Activated CD8-positive, alpha-beta memory T cell treated with anti-CD3 and anti-CD28 coated beads for 1 hour (primary cell): ENCODE measurements around the gene PALM.
A peak's percentile ranks its signal among the peaks of the same experiment; 100 is the strongest.
"Not testable (repeated sequence)": the region's sequence is repeated elsewhere in the genome, so short reads cannot be mapped to it uniquely, and the experiment has no call there.

ENCODE experiments used
- DNase-seq, 2 donors: peaks; one replicate each; pipeline ENCODE4 v3.0.0-alpha.2; 2020; ENCODE audit warnings: low read depth in 1 of 2; ENCODE audit errors: extremely low read depth in 1 of 2

PALM gene

DNA sequence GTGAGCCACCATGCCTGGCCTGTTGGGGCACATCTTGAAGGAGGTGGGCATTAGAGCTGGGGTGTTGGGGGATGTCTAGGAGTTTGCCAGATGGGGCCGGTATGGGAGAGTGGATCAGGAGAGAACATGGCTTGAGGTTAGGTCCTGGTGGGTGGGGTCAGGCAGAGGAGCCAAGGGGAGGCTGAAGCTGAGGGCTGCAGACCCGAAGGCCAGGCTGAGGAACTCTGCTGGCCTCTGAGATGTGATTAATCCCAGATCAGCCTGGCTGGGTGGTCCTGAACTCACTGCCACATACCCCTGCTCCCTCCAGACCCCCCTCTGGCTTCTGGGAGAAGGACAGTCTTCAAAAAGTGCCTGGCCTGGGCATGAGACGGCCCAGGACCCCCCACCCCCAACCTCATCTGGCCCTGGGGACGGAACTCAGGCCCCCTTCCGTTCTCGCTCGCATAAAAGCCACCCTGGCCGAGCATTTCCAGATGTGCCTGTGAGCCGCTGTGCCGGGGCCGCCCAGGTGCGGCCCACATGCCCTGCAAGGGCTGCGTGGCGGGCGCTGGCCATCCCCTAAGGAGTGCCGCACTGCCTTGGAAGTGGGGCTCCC is 29.8 kb upstream of the PALM start:
- no peak for DNase-seq

DNA sequence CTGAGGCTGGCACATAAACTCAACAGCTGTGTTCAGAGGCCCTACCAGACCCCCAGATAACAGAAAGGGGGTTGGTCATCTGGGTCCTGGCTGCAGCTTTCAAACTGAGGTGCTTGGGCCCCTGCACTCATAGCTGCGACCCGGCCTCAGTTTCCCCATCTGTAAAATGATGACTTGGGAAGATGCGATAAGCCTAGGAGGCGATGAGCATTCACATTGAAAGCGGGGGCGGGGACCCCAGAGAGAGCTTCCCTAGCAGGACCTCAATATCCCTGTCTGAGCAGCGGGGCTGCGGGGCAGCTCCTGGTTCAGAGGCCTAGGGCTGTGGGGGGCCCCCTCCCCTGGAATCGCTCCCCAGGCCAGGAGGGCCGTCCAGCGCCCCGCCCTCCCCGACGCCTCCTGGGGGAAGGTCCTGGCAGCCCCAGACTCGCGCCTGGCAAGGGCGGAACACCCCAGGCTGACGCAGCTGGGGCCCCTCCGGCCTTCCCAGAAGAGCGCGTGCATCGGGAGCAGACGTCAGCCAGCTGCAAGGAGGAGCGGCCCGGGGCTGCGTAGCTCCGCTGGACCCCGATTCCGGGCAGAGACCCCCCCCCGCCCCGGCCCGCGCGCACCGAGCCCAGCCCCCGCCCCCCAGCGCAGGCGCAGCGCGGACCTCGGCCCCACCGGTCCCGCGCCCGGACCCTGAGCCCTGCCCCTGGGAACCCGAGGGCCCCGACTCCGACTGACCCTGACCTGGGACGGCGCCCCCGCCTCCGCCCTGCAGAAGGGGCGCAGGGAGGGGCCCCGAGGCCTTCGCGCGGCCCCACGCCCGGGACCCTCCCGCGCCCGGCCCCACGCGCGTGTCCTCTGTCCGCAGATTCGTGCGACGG is 29.1 kb upstream of the PALM start:
- no peak for DNase-seq

DNA sequence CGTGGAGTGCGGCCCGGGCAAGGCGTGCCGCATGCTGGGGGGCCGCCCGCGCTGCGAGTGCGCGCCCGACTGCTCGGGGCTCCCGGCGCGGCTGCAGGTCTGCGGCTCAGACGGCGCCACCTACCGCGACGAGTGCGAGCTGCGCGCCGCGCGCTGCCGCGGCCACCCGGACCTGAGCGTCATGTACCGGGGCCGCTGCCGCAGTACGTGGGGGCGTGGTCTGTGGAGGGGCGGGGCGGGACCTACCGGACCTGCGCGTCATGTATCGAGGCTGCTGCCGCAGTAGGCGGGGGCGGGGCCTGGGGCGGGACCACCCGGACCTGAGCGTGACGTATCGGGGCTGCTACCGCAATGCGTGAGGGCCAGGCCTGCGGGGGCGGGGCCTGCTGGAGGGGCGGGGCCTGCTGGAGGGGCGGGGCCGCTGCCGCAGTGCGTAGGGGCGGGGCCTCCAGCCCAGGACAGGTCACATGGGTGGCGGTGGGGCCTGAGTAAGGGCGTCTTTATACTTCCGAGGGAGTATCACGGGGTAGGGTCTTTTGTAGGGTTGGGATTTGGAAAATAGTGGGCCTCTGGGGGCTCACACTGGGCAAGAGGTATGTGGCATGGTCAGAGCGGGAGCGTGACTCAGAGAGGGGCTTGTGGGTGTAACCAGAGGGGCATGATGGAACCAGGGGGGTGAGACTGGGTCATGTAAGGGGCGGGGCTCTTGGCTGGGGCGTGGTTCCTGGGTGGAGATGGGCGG is 28.3 kb upstream of the PALM start:
- DNase-seq, result peak; percentile 98 to 99

DNA sequence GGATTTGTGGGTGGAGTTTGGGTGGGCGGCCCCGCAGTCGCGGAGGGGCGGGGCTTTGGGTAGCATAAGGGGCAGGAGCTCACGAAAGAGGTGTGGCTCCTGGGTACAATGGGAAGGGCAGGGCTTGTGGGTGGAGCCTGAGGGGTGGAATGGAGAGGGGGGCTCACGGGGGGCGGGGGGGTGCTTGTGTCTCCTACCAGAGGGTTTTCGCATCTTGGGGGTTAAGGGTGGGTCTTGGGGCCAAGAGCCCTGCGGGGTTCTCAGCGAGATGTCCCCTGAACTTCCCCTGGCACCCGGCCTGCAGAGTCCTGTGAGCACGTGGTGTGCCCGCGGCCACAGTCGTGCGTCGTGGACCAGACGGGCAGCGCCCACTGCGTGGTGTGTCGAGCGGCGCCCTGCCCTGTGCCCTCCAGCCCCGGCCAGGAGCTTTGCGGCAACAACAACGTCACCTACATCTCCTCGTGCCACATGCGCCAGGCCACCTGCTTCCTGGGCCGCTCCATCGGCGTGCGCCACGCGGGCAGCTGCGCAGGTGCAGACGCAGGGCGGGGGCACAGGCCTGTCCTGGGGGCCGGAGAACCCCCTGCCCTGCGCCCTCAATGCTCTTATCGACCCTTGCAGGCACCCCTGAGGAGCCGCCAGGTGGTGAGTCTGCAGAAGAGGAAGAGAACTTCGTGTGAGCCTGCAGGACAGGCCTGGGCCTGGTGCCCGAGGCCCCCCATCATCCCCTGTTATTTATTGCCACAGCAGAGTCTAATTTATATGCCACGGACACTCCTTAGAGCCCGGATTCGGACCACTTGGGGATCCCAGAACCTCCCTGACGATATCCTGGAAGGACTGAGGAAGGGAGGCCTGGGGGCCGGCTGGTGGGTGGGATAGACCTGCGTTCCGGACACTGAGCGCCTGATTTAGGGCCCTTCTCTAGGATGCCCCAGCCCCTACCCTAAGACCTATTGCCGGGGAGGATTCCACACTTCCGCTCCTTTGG is 27.4 kb upstream of the PALM start:
- peak in 1 of 2 donors; percentile 80 for DNase-seq

DNA sequence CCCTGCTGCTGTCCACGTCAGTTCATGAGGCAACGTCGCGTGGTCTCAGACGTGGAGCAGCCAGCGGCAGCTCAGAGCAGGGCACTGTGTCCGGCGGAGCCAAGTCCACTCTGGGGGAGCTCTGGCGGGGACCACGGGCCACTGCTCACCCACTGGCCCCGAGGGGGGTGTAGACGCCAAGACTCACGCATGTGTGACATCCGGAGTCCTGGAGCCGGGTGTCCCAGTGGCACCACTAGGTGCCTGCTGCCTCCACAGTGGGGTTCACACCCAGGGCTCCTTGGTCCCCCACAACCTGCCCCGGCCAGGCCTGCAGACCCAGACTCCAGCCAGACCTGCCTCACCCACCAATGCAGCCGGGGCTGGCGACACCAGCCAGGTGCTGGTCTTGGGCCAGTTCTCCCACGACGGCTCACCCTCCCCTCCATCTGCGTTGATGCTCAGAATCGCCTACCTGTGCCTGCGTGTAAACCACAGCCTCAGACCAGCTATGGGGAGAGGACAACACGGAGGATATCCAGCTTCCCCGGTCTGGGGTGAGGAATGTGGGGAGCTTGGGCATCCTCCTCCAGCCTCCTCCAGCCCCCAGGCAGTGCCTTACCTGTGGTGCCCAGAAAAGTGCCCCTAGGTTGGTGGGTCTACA is 25.9 kb upstream of the PALM start:
- no peak for DNase-seq

DNA sequence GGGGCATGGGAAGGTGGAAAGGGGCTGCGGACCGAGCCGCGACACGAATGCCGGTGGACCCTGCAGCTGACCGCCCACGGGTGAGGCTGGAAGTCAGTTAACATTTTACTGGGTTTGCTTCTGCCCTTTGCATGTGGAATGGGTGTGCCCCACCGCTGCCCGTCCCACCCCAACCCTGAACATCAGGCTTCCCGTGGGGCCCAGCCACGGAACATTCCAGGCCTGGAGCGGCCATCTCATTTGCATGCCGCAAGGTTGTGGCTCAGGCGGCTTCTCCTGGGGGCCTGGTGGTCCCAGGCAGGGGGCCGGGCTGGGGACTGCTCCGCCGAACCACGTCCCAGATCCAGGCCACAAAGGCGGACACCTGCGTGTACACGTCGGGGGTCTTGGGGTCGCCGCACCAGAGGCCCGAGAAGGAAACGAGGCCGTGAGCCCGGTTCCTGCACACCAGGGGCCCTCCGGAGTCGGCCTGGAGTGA is 23.2 kb upstream of the PALM start:
- no peak for DNase-seq

DNA sequence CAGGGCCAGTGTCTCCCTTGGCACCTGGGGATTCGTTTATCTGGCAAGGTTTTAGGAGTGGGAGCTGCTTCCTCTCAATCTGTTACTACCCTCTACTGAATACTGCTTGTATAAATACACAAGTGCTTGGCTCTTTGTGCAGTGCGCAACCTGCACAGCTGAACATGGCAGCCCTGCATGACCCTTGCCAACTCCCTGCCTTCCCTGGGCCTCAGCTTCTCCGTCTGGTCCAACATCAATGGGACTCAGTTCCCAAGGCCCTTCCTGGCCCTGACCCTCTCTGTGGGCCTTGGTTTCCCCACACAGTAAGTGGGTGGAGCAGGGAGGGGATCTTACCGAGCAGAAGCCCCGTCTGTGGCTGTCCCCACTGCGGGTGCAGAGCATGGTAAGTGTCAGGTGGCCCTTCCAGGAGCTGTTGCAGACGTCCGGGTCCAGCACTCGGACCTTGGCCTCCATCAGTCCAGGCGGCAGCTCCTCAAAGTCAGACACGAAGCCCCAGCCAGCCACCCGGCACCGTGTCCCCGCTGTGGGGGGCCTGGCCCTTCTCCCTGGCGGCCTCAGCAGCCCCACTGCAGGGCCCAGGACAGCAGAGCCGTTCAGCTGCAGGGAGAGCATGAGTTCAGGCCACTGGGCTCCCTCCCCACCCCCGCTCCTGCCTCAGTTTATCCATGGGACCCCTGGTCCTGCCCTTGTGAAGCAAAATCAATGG is 22.0 kb upstream of the PALM start:
- no peak for DNase-seq

DNA sequence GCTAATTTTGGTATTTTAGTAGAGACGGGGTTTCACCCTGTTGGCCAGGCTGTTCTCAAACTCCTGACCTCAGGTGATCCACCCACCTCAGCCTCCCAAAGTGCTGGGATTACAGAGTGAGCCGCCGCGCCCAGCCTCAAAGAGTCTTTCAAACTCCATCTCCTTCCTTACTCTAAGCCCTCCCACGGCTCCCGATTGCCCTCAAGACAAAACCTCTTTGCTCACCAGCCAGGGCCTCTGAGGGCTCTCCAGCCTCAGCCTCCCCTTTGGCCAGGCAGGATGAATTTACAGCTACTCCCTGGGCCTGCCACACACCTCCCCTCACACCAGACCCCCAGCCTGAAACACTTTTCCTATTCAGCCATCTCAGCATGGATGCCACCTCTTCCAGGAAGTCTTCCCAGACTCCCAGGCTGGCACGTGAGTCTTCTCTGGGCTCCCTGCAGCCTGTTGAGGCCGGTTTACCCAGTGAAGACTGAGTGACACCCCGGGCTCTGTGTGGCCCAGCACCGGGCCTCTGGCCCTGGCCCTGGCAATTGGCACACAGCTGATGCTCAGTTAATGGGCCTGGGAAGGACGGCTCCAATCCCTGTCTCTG is 21.1 kb upstream of the PALM start:
- DNase-seq, result no peak

DNA sequence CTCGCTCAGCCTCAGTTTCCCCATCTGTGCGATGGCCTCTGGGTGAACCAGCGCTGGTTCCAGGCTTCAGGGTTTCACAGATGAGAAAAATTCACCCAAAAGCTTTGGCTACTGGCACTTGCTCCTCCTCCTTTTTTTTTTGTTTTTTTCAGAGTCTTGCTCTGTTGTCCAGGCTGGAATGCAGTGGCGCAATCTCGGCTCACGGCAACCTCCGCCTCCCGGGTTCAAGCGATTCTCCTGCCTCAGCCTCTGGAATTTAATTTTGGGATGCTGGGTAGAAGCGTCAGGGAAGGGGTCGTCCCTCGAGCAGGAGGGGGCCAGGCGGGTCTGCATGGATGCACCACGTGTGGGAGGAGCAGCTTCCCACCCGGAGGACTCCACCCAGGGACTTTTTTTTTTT is 20.5 kb upstream of the PALM start:
- DNase-seq, result no peak

DNA sequence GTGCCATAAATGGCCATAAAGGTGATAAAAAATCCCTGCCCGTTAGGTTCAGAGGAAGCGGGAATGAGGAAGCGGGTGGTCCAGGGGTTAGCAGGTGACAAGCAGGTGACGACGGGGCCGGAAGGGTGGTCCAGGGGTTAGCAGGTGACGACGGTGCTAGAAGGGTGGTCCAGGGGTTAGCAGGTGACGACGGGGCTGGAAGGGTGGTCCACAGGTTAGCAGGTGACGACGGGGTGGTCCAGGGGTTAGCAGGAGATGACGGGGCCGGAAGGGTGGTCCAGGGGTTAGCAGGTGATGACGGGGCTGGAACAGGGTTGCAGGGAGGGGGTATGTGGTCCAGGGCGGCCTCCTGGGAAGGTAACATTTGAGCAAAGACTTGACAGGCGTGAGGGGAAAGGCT is 19.7 kb upstream of the PALM start:
- no peak for DNase-seq

DNA sequence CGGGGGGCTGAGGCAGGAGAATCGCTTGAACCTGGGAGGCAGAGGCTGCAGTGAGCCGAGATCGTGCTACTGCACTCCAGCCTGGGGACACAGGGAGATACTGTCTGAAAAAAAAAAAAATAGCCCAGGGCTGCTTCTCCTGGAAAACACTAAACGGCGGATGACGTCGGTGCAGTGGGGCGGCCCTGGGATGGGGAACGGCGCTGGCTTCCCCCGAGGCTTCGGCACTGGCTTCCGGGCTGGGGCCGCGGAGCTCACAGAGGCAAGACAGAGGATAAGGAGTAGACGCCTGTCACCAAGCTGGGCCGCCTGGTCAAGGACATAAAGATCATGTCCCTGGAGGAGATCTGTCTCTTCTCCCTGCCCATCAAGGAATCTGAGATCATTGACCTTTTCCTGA is 18.5 kb upstream of the PALM start:
- no peak for DNase-seq

DNA sequence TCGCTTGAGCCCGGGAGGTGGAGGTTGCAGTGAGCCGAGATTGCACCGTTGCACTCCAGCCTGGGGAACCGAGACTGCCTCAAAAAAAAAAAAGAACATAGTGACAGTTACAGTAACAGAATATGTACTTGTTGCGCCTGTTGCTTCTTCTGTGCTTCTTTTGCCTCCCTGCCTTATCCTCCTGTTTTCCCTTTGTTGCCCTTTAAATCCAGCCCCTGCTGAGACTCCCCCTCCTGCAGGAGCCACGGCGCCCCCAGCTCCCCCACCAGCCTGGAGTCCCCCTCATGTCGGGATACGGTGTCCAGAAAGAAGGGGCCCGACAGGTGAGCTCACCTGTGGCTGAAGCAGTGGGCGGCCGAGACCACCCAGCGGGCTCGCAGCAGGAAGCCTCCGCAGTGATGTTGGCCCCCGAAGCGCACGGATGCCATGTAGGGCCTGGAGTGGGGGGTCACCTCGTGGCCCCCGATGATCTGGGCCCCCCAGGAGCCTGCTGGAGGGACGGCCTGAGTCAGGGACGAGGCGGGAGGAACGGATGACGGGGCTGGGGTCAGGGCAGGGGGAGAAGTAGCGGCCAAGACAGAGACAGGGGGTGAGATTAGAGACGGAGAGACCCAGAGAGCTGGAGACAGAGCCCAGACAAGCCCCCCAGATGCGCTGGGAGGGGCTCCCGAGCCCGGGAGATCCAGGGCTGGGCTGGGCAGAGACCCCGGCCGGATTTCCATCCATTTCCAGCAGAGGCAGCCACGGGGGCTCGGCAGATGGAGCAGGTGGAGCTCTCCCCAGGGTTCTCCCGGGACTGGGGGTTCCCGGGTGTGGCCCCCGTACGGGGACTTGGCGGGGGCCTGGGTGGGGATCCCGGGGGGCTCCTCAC is 14.0 kb upstream of the PALM start:
- DNase-seq, result no peak

DNA sequence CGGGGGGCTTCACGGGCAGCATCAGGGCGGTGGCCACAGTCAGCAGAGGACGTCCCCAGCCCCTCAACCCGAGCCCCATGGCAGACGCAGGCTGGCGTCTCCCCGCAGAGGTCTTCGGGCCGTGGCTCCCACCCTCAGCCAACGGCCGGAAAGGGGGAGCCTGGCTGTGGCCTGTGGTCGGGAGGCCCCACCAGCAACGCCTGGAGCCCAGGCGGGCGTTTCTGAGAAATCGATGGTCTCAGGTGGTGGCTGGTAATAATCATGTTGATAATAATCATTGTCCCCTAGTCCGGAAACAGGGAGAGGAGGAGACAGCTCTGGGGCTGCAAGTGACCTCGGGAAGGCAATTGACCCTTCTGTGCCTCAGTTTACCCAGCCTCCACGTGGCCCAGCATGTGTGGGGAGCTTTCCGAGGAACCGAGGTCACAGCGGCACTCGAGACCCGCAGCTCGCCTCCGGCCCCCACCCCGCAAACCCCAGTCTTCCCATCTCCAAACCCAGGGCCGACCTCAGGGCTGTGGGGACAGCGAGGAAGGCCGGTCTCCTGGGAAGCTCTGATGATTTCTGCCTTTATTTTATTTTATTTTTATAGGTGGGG is 13.3 kb upstream of the PALM start, which contains the start of gene PRSS57:
PRSS57 (minus strand) TSS at position 101 of the 598 bp plus-strand sequence; CDS start at position 79, 22 bp downstream.
- DNase-seq, result no peak

DNA sequence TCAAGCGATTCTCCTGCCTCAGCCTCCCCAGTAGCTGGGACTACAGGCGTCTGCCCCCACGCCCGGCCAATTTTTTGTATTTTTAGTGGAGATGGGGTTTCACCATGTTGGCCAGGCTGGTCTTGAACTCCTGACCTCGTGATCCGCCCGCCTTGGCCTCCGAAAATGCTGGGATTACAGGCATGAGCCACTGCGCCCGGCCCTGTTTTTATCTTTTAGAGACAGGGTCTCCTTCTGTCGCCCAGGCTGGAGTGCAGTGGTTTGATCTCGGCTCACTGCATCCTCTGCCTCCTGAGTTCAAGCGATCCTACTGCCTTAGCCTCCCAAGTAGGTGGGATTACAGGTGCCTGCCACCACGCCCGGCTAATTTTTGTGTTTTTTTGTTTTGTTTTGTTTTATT is 10.2 kb upstream of the PALM start:
- not testable (repeated sequence) for DNase-seq

DNA sequence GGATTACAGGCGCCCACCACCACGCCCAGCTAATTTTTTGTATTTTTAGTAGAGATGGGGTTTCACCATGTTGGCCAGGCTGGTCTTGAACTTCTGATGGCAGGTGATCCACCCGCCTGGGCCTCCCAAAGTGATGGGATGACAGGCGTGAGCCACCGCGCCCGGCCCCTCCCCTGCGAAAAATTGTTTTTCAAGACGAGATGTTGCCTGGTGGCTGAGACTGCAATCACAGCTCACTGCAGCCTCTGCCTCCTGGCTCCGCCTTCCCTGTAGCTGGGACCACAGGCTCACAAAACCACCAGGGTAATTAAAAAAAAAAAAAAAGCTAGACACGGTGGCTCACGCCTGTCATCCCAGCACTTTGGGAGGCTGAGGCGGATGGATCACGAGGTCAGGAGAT is 8.8 kb upstream of the PALM start:
- DNase-seq, result not testable (repeated sequence)

DNA sequence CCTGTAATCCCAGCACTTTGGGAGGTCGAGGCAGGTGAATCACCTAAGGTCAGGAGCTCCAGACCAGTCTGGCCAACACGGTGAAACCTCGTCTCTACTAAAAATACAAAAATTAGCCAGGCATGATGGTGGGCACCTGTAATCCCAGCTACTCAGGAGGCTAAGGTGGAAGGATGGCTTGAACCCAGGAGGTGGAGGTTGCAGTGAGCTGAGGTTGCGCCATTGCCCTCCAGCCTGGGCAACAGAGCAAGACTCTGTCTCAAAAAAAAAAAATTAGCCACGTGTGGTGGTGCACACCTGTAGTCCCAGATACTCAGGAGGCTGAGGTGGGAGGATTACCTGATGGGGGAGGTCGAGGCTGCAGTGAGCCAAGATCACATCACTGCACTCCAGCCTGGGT is 5.9 kb upstream of the PALM start:
- DNase-seq, result not testable (repeated sequence)

DNA sequence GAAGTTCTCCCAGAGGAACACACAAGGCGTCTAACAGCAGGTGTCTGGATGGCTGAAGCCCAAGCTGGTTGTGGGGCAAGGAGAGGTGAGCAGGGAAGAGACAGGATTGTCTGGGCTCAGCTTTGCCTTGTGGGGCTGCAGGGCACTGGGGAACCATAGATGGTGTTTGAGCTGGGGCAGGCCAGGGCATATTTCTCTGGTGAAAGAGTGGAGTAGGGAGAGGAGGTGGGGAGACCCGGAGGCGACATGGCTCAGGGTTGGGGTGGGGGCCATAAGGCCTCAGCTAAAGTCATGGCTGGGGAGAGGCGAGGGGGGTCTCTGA is 5.4 kb upstream of the PALM start:
- no peak for DNase-seq
